ENCODE measurements around the gene KIAA0319L.
"Not testable (repeated sequence)": the region's sequence is repeated elsewhere in the genome, so short reads cannot be mapped to it uniquely, and the experiment has no call there.

KIAA0319L gene

DNA sequence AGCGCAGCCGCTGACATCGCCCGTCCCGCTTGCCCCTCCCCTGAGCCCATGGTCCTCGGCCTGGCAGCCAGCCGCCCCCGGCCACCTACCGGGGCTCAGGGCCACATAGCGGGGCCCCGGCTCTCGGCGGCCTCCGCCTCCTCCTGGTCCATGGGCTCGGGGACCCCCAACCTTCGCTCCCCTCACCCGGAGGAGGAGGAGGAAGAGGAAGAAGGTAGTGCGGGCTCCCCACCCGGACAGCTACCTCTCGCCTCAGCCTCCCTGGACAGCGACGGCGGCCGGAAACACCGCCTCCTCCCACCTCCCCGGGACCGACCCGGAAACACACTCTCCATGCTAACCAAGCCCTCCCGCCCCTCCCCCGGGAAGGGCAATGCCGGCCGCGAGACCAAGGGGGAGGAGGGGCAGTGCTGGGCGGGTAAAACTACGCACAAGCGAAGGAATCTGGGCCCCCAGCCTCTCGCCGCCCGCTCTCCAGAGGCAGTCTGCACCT, at the start of gene KIAA0319L:
KIAA0319L (minus strand) TSS at position 286 of the 493 bp plus-strand sequence. CDS start 2,912 bp downstream, outside the sequence.
- H3K27ac ChIP-seq: peak within 1 kb of the TSS; percentile 90
- peak; percentile 26 for DNase-seq (ENCODE audit: low read depth, low spot score)

GRCh38 chr1:35605867-35606182, 48.6 kb upstream of the KIAA0319L start:
- no peak overlapping the region for H3K27ac ChIP-seq
- no peak for DNase-seq (ENCODE audit: low read depth, low spot score)

DNA sequence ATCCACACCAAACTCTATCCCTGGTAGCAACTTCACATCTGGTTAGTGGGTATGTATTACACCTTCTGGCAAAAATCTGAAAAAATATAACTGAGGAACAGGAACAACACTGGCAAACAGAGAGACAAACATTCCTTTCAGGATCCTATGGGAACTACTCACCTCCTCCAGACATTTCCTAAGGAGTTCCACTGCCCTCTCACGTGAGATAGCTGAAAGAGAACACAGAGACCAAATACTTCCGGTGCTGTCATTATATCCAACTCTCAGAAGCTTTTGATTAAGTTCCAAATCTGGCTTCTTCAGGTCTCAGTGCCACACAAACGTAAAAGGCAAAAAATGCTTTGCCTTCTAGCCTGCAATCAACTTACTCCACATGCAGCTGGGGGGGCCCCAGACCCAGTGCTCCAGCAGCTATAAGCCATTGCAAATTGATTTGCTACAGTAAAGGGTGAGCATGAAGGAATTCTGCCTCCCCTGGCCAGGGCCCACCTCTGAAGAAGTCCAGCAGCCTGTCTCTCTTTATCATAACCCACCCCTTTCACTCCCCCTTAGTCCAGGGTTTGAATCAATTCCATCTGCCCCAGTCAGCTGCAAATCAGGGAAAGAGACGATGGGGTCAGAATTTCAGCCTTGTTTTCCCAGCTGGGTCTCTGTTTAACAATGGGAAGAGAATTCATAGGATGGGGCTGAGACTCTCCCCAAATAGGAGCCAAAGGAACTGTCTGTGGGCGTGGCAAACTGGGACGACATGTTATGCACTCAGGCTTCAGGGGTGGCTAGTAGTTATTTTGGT, 48.1 kb upstream of the KIAA0319L start:
- DNase-seq (ENCODE audit: low read depth, low spot score): no peak
- H3K27ac ChIP-seq: no peak overlapping the region

GRCh38 chr1:35603941-35604340, 46.7 kb upstream of the KIAA0319L start:
- H3K27ac ChIP-seq: no peak overlapping the region
- DNase-seq (ENCODE audit: low read depth, low spot score): no peak

DNA sequence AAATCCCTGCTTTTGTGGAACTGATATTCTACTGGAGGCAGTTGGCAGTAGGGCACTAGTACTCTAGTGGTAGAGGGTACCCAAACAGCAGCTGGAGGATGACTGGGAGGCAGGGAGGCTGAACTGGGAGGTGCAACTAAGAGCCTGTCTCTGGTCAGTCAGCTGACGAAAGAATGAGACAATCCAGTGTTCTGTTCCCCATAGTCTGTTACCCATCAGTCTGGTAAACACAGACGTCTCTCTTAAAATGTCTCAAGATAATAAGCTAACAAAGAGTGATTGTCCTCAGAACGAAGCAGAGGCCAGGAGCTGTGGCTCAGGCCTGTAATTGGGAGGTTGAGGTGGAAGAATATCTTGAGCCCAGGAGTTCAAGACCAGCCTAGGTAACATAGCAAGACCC, 46.3 kb upstream of the KIAA0319L start:
- no peak for DNase-seq (ENCODE audit: low read depth, low spot score)
- H3K27ac ChIP-seq: no peak overlapping the region

GRCh38 chr1:35600593-35600992, 43.4 kb upstream of the KIAA0319L start:
- H3K27ac ChIP-seq: no peak overlapping the region
- no peak for DNase-seq (ENCODE audit: low read depth, low spot score)

GRCh38 chr1:35599411-35599810, 42.2 kb upstream of the KIAA0319L start:
- no peak overlapping the region for H3K27ac ChIP-seq
- DNase-seq (ENCODE audit: low read depth, low spot score): no peak

- no peak for DNase-seq (ENCODE audit: low read depth, low spot score)
- H3K27ac ChIP-seq: no peak overlapping the region
These were observed 41.7 kb upstream of the KIAA0319L start for GRCh38 chr1:35598895-35599294.

GRCh38 chr1:35597870-35598269, 40.7 kb upstream of the KIAA0319L start:
- no peak overlapping the region for H3K27ac ChIP-seq
- no peak for DNase-seq (ENCODE audit: low read depth, low spot score)

GRCh38 chr1:35595684-35596083, 38.5 kb upstream of the KIAA0319L start:
- no peak for DNase-seq (ENCODE audit: low read depth, low spot score)
- no peak overlapping the region for H3K27ac ChIP-seq

DNA sequence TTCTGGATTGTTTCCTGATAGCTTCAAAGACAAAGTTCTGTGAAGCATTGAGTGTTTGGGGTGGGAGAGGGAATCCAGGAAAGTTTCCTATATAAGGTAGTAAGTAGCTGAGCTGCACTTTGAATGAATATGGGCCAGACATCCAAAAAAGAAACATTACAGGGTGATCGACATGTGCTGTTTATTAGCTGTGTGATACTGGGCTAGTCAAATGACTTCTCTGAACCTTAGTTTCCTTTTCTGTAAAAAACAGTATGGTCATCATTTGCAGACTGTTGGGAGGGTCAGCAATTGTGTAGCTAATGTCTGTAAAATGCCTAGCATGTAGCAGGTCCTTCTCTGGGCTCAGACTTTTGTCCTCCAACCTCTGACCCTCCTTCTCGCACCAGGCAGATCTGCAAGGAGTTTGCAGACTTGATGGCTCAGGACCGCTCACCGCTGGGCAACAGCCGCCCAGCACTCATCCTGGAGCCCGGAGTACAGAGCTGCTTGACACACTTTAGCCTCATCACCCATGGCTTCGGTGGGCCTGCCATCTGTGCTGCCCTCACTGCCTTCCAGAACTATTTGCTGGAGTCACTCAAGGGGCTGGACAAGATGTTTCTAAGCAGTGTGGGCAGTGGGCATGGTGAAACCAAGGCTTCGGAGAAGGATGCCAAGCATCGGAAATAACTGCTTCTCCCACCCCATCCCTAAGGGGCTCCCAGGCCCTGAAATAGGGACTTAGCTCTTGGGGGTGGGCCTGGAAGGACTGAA, 37.0 kb upstream of the KIAA0319L start:
- no peak for DNase-seq (ENCODE audit: low read depth, low spot score)
- no peak overlapping the region for H3K27ac ChIP-seq

GRCh38 chr1:35592991-35593769, 36.0 kb upstream of the KIAA0319L start:
- H3K27ac ChIP-seq: no peak overlapping the region
- no peak for DNase-seq (ENCODE audit: low read depth, low spot score)

DNA sequence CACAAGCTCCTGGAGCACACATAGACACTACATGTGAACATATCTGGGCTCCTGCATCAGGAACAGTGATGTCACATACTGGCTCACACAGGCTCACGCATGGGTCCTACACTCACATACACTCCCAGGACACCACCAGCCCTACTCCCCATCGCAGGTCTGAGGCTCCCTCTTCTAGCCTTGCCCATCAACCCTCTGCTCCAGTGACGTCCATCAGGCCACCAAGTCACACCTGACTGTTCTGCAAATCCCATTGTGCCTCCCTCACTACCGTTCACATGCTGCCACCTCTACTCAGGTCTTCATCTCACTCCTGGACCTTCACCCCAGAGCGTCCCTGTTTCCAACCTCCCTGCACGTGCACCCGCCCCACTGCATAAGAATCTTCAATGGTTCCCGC, 34.0 kb upstream of the KIAA0319L start:
- no peak for DNase-seq (ENCODE audit: low read depth, low spot score)

DNA sequence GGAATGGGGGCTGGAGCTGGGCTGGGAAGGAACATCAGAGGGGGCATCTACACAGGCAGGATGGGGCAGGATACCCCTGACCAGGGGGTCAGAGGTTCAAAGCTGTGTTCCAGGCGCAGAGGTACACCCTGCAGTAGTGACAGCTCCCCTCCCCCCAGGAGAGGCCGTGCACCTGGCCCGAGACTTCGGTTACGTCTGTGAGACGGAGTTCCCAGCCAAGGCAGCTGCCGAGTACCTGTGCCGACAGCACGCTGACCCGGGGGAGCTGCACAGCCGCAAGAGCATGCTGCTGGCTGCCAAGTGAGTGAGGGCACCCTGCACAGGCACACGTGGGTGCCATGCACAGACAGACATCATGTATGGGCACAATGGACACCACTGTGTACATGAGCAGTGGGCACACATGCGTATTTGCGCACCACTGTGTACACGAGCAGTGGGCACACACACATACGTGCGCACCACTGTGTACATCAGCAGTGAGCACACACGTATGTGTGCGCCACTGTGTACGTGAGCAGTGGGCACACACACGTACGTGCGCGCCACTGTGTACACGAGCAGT, 33.4 kb upstream of the KIAA0319L start:
- no peak for DNase-seq (ENCODE audit: low read depth, low spot score)
- H3K27ac ChIP-seq: no peak overlapping the region

More for the DNA sequence above, 34.0 kb upstream of the KIAA0319L start:
- no peak overlapping the region for H3K27ac ChIP-seq

DNA sequence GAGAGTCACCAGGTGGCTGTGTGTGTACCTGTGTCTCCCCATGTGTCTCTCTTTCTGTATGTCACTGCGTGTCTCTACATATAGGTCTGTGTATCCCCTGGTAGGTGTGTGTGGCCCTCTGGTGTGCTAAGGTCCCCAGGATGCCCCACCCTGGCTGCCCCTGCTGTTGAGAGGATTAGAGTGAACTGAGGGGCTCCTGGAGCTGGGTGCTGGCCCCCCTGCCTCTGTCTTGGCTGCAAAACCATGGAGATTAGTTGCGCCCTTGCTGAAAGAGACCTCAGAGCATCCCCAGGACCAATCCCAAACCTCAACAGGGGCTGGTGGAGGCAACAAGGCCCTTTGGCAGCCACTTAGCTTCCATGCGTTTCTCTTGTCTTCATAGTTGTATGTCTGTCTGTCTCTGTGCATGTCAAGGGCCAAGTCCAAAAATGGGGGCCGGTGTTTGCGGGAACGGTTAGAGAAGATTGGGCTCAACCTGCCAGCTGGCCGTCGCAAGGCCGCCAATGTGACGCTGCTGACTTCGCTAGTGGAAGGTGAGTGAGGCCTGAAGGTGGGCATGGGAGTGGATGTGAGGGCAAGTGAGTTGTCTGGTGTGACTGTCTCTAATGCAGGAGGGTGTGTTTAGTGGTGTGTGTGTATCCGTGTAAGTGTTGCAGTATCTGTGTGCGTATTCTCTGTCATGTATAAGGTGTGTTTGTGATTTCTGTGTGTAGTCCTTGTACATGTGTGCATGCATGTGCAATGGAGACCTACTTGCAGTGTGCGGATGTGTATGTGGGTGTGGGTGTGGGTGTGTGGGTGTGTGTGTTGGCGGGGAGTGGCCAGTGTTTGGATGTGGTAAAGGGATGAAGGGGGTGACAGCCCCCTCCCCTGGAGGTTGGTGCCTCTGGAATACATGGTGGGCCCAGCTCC, 32.6 kb upstream of the KIAA0319L start:
- H3K27ac ChIP-seq: no peak overlapping the region
- no peak for DNase-seq (ENCODE audit: low read depth, low spot score)

GRCh38 chr1:35588197-35588910, 31.2 kb upstream of the KIAA0319L start:
- no peak for DNase-seq (ENCODE audit: low read depth, low spot score)
- H3K27ac ChIP-seq: no peak overlapping the region

DNA sequence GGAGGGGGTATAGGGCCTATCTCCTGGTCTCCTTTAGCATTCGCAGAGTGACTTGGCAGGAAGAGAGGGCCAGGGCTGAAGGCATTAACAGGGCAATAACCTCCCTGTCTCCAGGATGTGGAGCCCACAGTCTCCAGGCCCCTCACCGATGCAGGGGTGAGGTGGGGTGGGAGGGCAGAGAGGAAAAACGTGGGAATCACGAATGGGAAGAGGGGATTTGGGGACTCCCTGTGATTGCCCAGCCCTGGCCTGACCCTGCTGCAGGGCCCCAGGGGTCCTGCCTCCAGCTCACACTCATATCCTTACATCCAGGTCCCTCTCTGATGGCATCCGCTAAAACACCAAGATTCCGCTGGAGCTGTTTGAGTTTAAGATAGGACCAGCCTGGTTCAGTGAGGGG, 30.5 kb upstream of the KIAA0319L start:
- no peak overlapping the region for H3K27ac ChIP-seq
- no peak for DNase-seq (ENCODE audit: low read depth, low spot score)

DNA sequence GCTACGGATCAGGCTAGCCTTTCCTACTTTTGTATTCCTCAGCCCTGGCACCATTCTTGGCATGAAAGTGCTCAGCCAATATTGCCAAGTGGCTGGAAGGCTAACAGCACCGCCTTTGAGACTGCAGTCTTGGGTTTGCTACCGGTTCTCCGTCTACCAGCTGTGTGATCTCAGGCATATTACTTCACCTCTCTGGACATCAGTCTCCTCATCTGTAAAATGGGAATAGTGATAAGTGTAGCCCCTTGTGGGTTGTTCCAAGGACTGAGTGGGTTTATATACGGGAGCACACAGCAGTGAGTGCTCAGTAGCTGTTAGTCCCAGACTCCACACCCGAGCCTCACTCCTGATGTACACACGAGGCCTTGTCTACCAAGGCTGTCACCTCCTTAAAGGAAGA, 29.6 kb upstream of the KIAA0319L start:
- no peak for DNase-seq (ENCODE audit: low read depth, low spot score)
- H3K27ac ChIP-seq: no peak overlapping the region

GRCh38 chr1:35585805-35586204, 28.6 kb upstream of the KIAA0319L start:
- H3K27ac ChIP-seq; DNase-seq (ENCODE audit: low read depth, low spot score): not testable (repeated sequence)
